GOT3 (cell line): ENCODE measurements around the gene CYP2A6.

Experiments
- DNase-seq: peaks from one replicate; lab custom pipeline; 2025; ENCODE audit warnings: mixed read lengths; lab: John Stamatoyannopoulos, UW

CYP2A6 gene

DNA sequence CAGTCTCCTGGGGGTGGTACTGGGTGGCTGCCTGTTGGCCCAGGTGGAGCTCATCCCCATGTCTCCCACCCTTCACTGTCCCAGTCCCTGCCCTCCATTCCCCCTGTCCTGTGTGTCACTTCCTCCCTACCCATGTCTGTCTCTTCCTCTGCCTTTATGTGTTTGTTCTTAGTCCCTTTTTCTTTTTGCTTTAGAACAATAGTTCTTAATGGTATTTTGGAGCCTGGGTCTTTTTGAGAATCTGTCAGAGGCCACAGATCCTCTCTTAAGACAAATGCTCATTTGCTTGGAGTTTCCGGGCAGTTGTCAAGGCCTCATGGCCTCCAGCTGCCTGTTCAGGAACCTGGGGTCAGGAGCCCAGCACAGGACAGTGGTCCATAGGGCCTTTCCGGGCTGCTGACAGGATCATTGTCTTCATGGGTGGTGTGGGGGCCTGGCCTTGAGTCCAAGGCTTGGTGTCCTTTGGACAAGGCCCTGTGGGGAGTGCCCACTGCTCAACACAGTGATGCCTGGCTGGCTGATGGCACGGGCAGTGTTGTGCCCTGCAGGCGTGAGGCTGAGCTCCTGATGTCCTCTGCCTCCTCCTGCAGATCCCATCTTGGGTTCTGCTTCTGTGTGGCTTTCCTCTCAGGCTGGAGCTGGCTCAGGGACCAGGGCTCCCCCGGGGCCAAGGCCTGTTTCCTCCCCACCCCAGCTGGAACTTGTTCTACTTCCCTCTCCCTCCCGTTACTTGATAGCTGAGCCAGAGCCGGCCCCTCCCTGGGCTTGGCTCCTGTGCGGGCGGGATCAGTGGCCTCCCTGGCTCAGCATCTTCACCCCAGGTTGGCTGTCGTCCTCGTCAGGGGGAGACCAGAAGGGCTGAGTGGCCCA, 47.7 kb downstream of the CYP2A6 start:
- no peak for DNase-seq

- no peak for DNase-seq
These were observed 48.6 kb downstream of the CYP2A6 start for GRCh38 chr19:40801426-40802299.

- no peak for DNase-seq
These were observed 49.3 kb downstream of the CYP2A6 start for GRCh38 chr19:40800997-40801377.

- no peak for DNase-seq
These were observed 49.8 kb downstream of the CYP2A6 start for GRCh38 chr19:40800339-40800996.

DNA sequence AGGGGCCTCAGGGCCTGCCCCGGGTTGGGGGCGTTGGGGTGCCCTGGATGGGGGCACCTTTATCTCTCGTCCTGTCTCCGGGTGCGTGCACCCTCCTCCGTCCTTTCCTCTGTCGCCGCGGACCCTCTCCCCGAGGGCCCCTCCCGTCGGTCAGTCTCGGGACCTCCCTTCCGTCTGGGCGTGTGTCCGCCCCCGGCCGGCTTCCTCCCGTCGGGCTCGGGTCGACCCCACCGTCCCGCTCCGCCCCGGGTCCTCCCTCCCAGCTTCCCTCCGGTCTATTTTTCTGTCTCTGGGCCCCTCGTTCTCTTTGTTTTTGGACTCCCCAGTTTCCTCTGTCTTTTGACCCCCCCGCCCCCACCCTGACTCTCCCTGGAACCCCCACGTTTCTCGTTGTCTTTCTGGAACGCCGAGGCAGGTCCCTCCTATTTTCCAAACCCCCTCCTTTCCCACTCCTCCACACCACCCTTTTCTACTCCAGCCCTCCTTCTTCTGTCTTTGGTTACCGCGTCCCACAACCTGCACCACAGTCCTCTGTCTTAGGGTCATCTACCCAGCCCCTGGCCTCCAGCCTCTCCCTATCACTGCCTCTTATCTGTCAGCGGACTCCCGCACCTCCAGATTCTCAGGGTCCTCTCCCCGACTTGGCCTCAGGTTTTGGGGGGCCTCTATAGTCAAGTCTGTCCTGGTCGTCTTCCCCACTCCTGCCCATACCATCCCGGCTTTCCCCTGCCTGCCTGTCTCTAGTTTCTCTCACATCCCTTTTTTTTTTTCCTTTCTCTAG, 50.5 kb downstream of the CYP2A6 start:
- DNase-seq, result no peak

GRCh38 chr19:40798683-40799557, 51.3 kb downstream of the CYP2A6 start, which contains the start of gene EGLN2:
TSS of gene EGLN2 (plus strand) at chr19:40799191. CDS start at chr19:40800573, 1,382 bp downstream.
- peak; percentile 97 for DNase-seq

DNA sequence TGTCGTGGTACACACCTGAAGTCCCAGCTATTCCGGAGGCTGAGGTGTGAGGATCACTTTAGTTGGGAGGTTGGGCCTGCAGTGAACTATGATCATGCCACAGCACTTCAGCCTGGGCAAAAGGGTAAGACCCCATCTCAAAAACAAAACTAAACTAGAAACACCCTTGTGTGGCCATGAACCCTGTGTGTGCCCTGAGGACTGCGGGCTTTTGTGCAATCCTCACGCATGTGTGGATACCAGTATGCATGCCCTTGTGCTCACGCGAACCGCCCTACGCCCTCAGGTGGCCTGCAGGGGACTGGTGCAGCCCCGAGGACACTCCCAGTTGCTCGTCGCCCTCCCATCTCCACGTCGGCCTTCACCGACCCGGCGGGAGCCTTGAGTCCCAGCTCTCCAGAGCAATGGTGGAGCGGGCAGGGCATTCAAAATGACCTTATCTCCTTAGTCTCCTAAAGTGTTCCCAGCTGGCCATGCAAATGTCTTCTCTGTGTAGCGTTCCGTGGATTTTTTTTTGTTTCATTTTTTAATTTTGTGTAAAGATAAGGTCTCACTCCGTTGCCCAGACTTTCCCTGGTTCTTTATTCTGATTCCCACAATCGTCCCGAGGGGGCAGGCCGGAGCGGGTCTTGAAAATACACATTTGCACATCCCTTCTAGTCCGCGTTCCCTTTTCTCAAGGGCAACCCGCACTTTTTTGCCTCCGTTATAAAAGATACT, 52.1 kb downstream of the CYP2A6 start:
- no peak for DNase-seq

- no peak for DNase-seq
These were observed 52.9 kb downstream of the CYP2A6 start for GRCh38 chr19:40797166-40797962.
